ENCODE data around the gene ZBTB20. TPM values are rescaled to one million over a fixed set of nuclear protein-coding genes. Genes with fewer than 3 reads are reported as not detected.

The ZBTB20 gene
- total RNA-seq, 1 donor from 2014 or later = 15.5 TPM

DNA sequence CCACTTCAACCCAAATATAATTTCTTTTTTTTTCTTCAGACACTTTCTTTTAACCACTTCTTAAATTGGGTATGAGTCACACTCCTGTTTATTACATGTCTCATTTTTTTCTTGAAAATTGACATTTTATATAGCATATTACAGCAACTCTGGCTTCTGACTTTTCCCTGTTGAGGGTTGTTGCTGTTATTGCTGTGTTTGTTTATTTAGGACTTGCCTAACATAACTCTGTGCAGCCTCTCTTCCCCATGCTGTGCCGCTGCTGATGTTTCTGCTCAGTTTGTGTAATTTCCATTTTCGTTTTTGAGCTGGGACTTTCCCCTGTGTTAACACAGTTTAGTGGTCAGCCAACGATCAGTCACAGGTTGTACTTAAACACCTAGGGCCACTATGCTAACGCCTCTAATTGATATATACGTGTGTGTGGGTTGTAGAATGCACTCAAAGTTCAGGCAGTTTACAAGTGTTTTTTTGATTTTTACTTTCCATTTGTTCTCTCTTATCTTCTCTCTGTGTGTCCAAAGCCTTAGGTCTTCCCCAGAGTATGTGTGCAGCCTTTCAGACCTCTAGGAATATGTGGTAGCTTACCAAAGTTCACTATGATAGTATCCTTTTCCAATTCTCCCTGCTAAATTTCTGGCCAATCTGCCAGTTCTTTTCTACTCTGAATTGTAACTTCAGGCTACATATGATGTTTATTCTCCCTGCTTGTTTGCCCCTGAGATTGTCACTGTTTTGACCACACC is 337.2 kb downstream of the ZBTB20 start:
- peaks cover 16% of the 10 kb centered on the region for H3K9me3 Mint-ChIP-seq (ENCODE audit: low read depth)
- no peak overlapping the region for H3K27ac Mint-ChIP-seq (ENCODE audit: unreplicated experiment)
- H3K36me3 Mint-ChIP-seq (ENCODE audit: low read depth) = peaks cover 8% of the 10 kb centered on the region
- peaks cover 6% of the 10 kb centered on the region for H3K4me1 Mint-ChIP-seq (ENCODE audit: low read depth)
- no peaks in the 10 kb centered on the region for H3K27me3 Mint-ChIP-seq (ENCODE audit: low read depth)
- H3K4me3 Mint-ChIP-seq (ENCODE audit: unreplicated experiment) = no peak overlapping the region
- no peak for DNase-seq (ENCODE audit: low spot score)
- TF ChIP-seq, protein P1, sequence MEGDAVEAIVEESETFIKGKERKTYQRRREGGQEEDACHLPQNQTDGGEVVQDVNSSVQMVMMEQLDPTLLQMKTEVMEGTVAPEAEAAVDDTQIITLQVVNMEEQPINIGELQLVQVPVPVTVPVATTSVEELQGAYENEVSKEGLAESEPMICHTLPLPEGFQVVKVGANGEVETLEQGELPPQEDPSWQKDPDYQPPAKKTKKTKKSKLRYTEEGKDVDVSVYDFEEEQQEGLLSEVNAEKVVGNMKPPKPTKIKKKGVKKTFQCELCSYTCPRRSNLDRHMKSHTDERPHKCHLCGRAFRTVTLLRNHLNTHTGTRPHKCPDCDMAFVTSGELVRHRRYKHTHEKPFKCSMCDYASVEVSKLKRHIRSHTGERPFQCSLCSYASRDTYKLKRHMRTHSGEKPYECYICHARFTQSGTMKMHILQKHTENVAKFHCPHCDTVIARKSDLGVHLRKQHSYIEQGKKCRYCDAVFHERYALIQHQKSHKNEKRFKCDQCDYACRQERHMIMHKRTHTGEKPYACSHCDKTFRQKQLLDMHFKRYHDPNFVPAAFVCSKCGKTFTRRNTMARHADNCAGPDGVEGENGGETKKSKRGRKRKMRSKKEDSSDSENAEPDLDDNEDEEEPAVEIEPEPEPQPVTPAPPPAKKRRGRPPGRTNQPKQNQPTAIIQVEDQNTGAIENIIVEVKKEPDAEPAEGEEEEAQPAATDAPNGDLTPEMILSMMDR (IDR thresholded peaks at IDR 0.05) = no peak

DNA sequence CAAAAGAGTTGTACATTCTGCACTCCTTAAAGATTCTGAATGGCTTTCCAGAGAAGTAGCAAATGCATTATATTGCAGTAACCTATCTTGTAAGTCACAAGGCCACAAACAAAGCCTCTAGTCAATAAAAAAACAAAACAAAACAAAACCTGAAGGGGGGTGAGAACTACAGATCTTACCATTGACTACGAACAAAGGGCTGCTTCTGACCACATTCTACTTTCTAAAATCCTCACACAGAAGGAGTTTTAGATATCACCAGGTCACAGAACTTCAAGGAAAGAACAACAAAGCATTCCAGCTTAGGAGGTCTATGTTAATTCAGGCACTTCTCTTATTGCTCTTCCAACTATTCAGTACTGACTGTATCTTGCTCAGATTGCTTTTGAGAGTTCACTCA is 343.0 kb downstream of the ZBTB20 start:
- no peak overlapping the region for H3K4me3 Mint-ChIP-seq (ENCODE audit: unreplicated experiment)
- H3K27ac Mint-ChIP-seq (ENCODE audit: unreplicated experiment) = no peak overlapping the region
- H3K4me1 Mint-ChIP-seq (ENCODE audit: low read depth) = peaks cover 9% of the 10 kb centered on the region
- no peaks in the 10 kb centered on the region for H3K27me3 Mint-ChIP-seq (ENCODE audit: low read depth)
- DNase-seq (ENCODE audit: low spot score) = no peak
- TF ChIP-seq, protein P1 (IDR thresholded peaks at IDR 0.05) = no peak
- peaks cover 13% of the 10 kb centered on the region for H3K9me3 Mint-ChIP-seq (ENCODE audit: low read depth)
- peaks cover 6% of the 10 kb centered on the region for H3K36me3 Mint-ChIP-seq (ENCODE audit: low read depth)

DNA sequence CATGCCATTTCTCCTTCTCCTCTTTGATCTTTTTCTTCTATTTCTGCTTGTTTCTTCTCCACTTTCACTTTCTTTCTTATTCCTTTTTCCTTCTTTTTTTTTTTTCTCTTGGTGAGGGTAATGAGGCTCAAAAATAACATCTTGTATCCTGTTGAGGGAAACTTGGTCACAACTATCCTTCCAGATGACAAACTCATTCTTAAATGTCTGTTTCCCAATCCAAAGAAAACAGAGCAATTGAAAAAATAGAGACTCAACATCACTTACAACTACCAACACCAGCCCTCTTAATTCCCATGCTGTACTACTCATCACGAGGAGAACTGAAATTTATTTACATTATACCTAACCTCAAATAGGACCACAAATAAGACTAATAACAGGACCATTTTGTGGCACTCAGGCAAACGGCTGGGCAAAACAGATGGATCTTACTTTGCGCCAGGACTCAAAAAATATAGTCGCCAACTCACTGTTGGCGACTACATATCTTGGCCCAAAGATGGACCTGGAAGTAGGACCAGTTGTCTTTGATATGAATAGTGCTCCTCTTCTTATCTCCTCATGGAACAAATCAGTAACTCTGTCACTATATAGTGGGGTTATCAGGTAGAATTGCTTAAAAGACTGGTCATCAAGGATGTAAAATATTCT is 343.9 kb downstream of the ZBTB20 start:
- H3K36me3 Mint-ChIP-seq (ENCODE audit: low read depth) = peaks cover 2% of the 10 kb centered on the region
- no peaks in the 10 kb centered on the region for H3K27me3 Mint-ChIP-seq (ENCODE audit: low read depth)
- TF ChIP-seq, protein P1 (IDR thresholded peaks at IDR 0.05) = no peak
- DNase-seq (ENCODE audit: low spot score) = no peak
- peaks cover 9% of the 10 kb centered on the region for H3K4me1 Mint-ChIP-seq (ENCODE audit: low read depth)
- peaks cover 9% of the 10 kb centered on the region for H3K9me3 Mint-ChIP-seq (ENCODE audit: low read depth)
- H3K4me3 Mint-ChIP-seq (ENCODE audit: unreplicated experiment) = peak overlapping the region; percentile 50
- peak overlapping the region; percentile 76 for H3K27ac Mint-ChIP-seq (ENCODE audit: unreplicated experiment)

DNA sequence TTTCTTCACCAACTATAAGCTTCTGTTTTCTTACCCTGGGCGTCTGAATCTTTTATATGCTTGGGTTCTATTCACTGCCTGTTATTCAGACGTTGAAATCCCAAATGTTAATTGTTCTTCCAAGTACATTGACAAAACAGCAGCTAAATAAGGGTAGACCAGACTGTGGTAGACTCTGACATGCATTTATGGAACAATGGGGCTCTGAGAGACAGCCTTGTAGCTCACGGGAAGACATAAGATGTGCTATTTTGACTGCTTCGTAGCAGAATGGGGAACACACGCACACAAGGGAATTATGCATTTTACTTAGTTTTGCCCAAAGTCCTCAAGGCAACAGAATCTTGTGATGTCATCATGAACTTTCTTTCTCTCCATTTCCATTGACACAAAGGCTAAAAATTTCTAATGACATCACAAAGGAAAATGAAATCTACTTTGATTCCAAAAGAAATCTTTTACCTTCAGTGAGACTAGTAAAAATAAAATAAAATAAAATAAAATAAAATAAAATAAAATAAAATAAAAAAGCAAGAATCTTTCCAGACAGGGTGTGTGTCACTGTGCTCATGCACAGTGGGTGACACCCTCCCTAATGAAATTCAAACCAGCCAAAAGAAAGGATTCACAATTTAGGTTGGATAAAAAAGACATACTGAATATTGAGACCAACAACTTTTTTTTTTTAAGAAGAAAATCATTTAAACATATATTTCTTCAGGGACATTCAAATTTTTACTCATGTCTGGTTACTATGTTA is 346.6 kb downstream of the ZBTB20 start:
- Mint-ChIP-seq H3K4me3 (ENCODE audit: unreplicated experiment) (no peak overlapping the region), H3K4me1 (ENCODE audit: low read depth) (peaks cover 10% of the 10 kb centered on the region), H3K9me3 (ENCODE audit: low read depth) (no peaks in the 10 kb centered on the region), H3K27me3 (ENCODE audit: low read depth) (no peaks in the 10 kb centered on the region), H3K36me3 (ENCODE audit: low read depth) (no peaks in the 10 kb centered on the region), H3K27ac (ENCODE audit: unreplicated experiment) (no peak overlapping the region)
- TF ChIP-seq, protein P1 (IDR thresholded peaks at IDR 0.05) = no peak
- no peak for DNase-seq (ENCODE audit: low spot score)

DNA sequence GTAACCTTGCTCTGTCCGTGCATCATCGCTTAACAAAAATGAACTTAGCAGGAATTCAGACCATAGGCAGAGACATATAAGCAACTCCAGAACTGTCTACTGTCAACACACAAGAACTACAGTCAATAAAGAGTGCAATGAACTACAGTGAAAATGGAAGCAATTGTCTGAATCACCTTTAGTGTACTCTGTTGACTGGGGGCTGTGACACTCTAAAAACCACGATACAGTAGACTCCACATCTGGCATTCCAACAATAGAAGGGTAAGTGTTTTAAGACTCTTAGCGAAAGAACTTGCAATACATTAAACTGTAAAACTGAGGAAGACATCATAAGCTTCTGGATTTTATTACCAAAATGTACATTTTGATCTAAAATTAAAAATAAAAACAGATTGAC is 347.3 kb downstream of the ZBTB20 start:
- no peaks in the 10 kb centered on the region for H3K36me3 Mint-ChIP-seq (ENCODE audit: low read depth)
- H3K4me1 Mint-ChIP-seq (ENCODE audit: low read depth) = peaks cover 14% of the 10 kb centered on the region
- H3K9me3 Mint-ChIP-seq (ENCODE audit: low read depth) = no peaks in the 10 kb centered on the region
- H3K27ac Mint-ChIP-seq (ENCODE audit: unreplicated experiment) = no peak overlapping the region
- H3K4me3 Mint-ChIP-seq (ENCODE audit: unreplicated experiment) = no peak overlapping the region
- DNase-seq (ENCODE audit: low spot score) = no peak
- H3K27me3 Mint-ChIP-seq (ENCODE audit: low read depth) = no peaks in the 10 kb centered on the region
- TF ChIP-seq, protein P1 (IDR thresholded peaks at IDR 0.05) = no peak
